Activated CD4-positive, alpha-beta T cell treated with anti-CD3 and anti-CD28 coated beads, Interleukin-2, amount 10 ng/mL, durations not matched to agents 7 days and 5 days (primary cell): ENCODE results near the gene MAVS. TPM values are rescaled to one million over a fixed set of nuclear protein-coding genes. Genes with fewer than 3 reads are reported as not detected.
"Not testable (repeated sequence)": the region's sequence is repeated elsewhere in the genome, so short reads cannot be mapped to it uniquely, and the experiment has no call there.

ENCODE experiments used
- CTCF ChIA-PET: fragments of 350-600 bp; sonication (Branson Sonifier 250); formaldehyde crosslinking; loops from one replicate; lab custom pipeline; 2021; ENCODE audit warnings: antibody characterized with exemption; lab: Charles Lee
- POLR2A ChIA-PET: fragments of 350-600 bp; sonication (Branson Sonifier 250); formaldehyde crosslinking; loops from one replicate; lab custom pipeline; 2021; ENCODE audit warnings: antibody characterized with exemption; lab: Charles Lee
- DNase-seq: peaks from one replicate; pipeline ENCODE4 v3.0.0-alpha.2; 2020
- H3K27ac Mint-ChIP-seq: one replicate; pipeline ENCODE4 v1.8.0; 2021; ENCODE audit warnings: mild to moderate bottlenecking, moderate library complexity, mixed read lengths
- H3K27me3 Mint-ChIP-seq: one replicate; pipeline ENCODE4 v1.8.0; 2021; ENCODE audit warnings: mixed read lengths
- H3K36me3 Mint-ChIP-seq: one replicate; pipeline ENCODE4 v1.8.0; 2021; ENCODE audit warnings: low read depth, mixed read lengths
- H3K4me1 Mint-ChIP-seq: one replicate; pipeline ENCODE4 v1.8.0; 2021; ENCODE audit warnings: mixed read lengths
- H3K4me3 Mint-ChIP-seq: one replicate; pipeline ENCODE4 v1.8.0; 2021; ENCODE audit warnings: mild to moderate bottlenecking, moderate library complexity, mixed read lengths
- H3K9me3 Mint-ChIP-seq: one replicate; pipeline ENCODE4 v1.8.0; 2021; ENCODE audit warnings: mixed read lengths
- total RNA-seq, 2 experiments: library from RNA; stranded (reverse); gene quantifications; one replicate each; pipeline ENCODE4 v1.2.3, GENCODE V29; 2021

The MAVS gene
- total RNA-seq, 2 experiments from 2014 or later = 34.8 to 36.4 TPM

DNA sequence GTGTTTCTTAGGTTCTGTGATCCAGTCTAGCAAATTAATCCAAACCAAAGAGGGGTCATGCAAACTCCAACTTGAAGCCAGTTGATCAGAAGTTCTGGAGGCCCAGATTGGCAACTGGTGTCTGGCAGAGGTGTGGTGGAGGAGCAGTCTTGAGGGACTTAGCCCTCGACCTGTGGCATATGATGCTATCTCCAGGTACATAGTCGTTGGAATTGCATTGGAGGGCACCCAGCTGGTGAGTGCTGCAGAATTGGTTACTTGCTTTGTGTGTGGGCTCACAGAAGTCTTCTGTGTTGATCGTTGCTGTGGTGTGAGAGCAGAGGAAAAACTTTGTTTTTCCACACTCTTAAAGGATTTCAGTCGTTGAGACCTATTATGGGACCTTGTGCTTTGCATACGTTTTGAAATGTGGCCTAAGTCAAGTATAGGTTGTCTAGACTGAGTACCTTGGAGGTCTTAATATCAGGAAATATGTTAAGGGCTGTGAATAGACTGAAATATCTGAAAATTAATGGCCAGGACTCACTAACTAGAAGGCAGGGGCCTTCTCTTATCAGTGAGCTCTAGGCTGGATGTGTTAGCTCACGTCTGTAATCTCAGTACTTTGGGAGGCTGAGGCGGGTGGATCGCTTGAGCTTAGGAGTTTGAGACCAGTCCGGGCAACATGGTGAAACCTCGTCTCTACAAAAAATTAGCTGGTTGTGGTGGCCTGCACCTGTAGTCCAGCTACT lies 50.4 kb downstream of the MAVS start:
- Mint-ChIP-seq H3K27me3 (no peaks in the 10 kb centered on the region), H3K9me3 (no peaks in the 10 kb centered on the region), H3K4me3 (no peak overlapping the region), H3K36me3 (peaks cover 34% of the 10 kb centered on the region), H3K27ac (peak overlapping the region; percentile 31), H3K4me1 (peaks cover 69% of the 10 kb centered on the region)
- CTCF ChIA-PET = interaction anchor here (0.6 to 1.5 kb wide), 2 partner anchors 86 to 119 kb away, joined by 3 to 4 read pairs; no protein-coding TSS in a partner anchor
- DNase-seq = no peak
- POLR2A ChIA-PET = no interaction called here

DNA sequence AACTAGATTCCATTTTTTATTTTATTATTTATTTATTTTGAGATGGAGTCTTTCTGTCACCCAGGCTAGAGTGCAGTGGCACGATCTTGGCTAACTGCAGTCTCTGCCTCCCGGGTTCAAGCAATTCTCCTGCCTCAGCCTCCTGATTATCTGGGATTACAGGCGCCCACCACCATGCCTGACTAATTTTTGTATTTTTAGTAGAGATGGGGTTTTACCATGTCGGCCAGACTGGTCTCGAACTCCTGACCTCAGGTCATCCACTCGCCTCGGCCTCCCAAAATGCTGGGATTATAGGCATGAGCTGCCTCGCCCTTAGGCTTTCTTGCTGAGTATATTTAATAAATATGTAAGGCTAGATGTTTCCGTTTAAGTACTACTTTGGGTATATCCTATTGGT lies 51.5 kb downstream of the MAVS start:
- H3K27me3 Mint-ChIP-seq, H3K27ac Mint-ChIP-seq, DNase-seq, CTCF ChIA-PET, POLR2A ChIA-PET, H3K4me3 Mint-ChIP-seq, H3K9me3 Mint-ChIP-seq: not testable (repeated sequence)
- peaks cover 24% of the 10 kb centered on the region for H3K36me3 Mint-ChIP-seq
- peaks cover 65% of the 10 kb centered on the region for H3K4me1 Mint-ChIP-seq

- POLR2A ChIA-PET = interaction anchor here (0.6 kb wide), 1 partner anchor 9 kb away, joined by 4 read pairs; no protein-coding TSS in a partner anchor
- H3K9me3 Mint-ChIP-seq = no peaks in the 10 kb centered on the region
- CTCF ChIA-PET = interaction anchor here (0.7 kb wide), 1 partner anchor 233 kb away, joined by 6 read pairs; no protein-coding TSS in a partner anchor
- no peak for DNase-seq
- no peak overlapping the region for H3K4me3 Mint-ChIP-seq
- H3K36me3 Mint-ChIP-seq = peaks cover 21% of the 10 kb centered on the region
- H3K27me3 Mint-ChIP-seq = no peaks in the 10 kb centered on the region
- H3K4me1 Mint-ChIP-seq = peaks cover 61% of the 10 kb centered on the region
- no peak overlapping the region for H3K27ac Mint-ChIP-seq
These were observed 52.0 kb downstream of the MAVS start for GRCh38 chr20:3898639-3899038.

DNA sequence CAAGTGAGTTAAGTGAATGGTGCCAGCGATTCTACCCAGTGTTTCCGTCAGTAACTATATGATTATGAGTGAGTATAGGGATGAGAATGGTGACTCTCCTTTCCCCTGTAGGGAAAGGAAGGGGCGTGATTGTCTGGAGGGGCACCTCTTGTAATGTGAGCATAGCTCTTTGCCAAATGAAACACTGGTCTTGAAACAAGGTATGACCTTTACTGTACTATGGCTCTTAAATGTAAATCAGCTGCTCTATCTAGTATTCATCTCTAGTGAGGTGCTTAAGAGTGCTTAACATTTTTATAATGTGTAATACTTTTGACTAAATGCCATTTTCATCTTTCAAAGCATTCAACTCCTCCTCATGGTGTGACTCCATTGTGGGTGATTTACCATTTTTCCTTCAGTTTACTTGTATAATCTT lies 53.6 kb downstream of the MAVS start:
- no peak overlapping the region for H3K27ac Mint-ChIP-seq
- no peaks in the 10 kb centered on the region for H3K9me3 Mint-ChIP-seq
- ChIA-PET CTCF (interaction anchor here (1.8 kb wide), 1 partner anchor 26 kb away, joined by 3 read pairs; no protein-coding TSS in a partner anchor), POLR2A (interaction anchor here (0.7 kb wide), 1 partner anchor 1137 kb away, joined by 4 read pairs; no protein-coding TSS in a partner anchor)
- no peak overlapping the region for H3K4me3 Mint-ChIP-seq
- peaks cover 19% of the 10 kb centered on the region for H3K36me3 Mint-ChIP-seq
- DNase-seq = no peak
- H3K4me1 Mint-ChIP-seq = peaks cover 61% of the 10 kb centered on the region
- H3K27me3 Mint-ChIP-seq = no peaks in the 10 kb centered on the region

- Mint-ChIP-seq H3K27ac (peak overlapping the region; percentile 66), H3K9me3 (no peaks in the 10 kb centered on the region), H3K36me3 (peaks cover 16% of the 10 kb centered on the region), H3K4me3 (no peak overlapping the region), H3K27me3 (no peaks in the 10 kb centered on the region), H3K4me1 (peaks cover 57% of the 10 kb centered on the region)
- CTCF ChIA-PET = interaction anchor here (0.6 to 1.8 kb wide), 3 partner anchors 18 to 1128 kb away, joined by 3 to 7 read pairs (median 3); no protein-coding TSS in a partner anchor
- POLR2A ChIA-PET = interaction anchor here (0.6 to 0.7 kb wide), 2 partner anchors 23 to 1138 kb away, joined by 3 to 4 read pairs; no protein-coding TSS in a partner anchor
- DNase-seq = no peak
These were observed 54.5 kb downstream of the MAVS start for GRCh38 chr20:3901028-3901705.

GRCh38 chr20:3901706-3902440 lies 55.2 kb downstream of the MAVS start:
- DNase-seq = no peak
- Mint-ChIP-seq H3K4me3 (no peak overlapping the region), H3K9me3 (no peaks in the 10 kb centered on the region), H3K36me3 (peaks cover 12% of the 10 kb centered on the region), H3K27me3 (no peaks in the 10 kb centered on the region), H3K27ac (peak overlapping the region; percentile 66), H3K4me1 (peaks cover 57% of the 10 kb centered on the region)
- ChIA-PET CTCF (interaction anchor here (0.6 to 1.8 kb wide), 3 partner anchors 18 to 1129 kb away, joined by 3 to 7 read pairs (median 3); no protein-coding TSS in a partner anchor), POLR2A (interaction anchor here (0.6 kb wide), 1 partner anchor 24 kb away, joined by 3 read pairs; no protein-coding TSS in a partner anchor)

DNA sequence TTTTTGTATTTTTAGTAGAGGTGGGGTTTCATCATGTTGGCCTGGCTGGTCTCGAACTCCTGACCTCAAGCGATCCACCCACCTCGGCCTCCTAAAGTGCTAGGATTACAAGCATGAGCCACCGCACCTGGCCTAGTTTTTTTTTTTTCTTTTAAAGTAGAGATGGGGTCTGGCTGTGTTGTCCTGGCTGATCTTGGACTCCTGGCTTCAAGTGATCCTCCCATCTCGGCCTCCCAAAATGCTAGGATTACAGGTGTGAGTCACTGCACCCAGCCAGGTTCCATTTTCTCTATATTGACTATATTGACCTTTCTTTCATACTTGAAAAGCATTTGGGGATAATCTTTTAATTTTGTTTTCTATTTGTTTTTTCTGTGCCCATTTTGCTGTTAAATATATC lies 55.8 kb downstream of the MAVS start:
- no peak overlapping the region for H3K27ac Mint-ChIP-seq
- H3K4me1 Mint-ChIP-seq = peaks cover 57% of the 10 kb centered on the region
- H3K9me3 Mint-ChIP-seq = no peaks in the 10 kb centered on the region
- DNase-seq = no peak
- ChIA-PET POLR2A (interaction anchor here (0.6 kb wide), 1 partner anchor 67 kb away, joined by 4 read pairs; no protein-coding TSS in a partner anchor), CTCF (interaction anchor here (0.6 to 1.0 kb wide), 2 partner anchors 116 to 1659 kb away, joined by 3 to 4 read pairs; partner anchors contain the start of gene CENPB)
- H3K36me3 Mint-ChIP-seq = peaks cover 11% of the 10 kb centered on the region
- H3K4me3 Mint-ChIP-seq = no peak overlapping the region
- H3K27me3 Mint-ChIP-seq = no peaks in the 10 kb centered on the region

- no peak for DNase-seq
- ChIA-PET CTCF (no interaction called here), POLR2A (no interaction called here)
- Mint-ChIP-seq H3K27ac (no peak overlapping the region), H3K4me3 (no peak overlapping the region), H3K4me1 (peaks cover 65% of the 10 kb centered on the region), H3K27me3 (no peaks in the 10 kb centered on the region), H3K9me3 (no peaks in the 10 kb centered on the region), H3K36me3 (peaks cover 28% of the 10 kb centered on the region)
These were observed 57.6 kb downstream of the MAVS start for GRCh38 chr20:3904224-3904623.

DNA sequence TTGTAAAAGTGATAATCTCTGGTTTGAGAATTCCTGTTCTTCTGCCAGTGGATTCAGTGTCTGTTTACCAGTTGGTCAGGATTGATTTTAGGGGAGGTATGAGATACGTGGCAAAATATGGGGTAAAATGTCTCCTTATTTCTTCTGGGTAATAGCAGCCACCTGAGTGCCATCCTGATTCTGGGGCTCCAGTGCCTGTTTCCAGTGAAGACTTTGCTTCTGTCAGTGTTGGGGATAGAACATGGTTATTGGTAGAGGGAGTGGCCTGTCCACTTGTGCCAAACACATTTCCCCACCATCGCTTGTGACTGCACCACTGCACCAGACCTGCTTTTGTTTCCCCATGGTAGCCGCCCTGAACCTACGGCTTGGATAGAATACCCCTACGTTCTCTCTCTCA lies 58.2 kb downstream of the MAVS start:
- peaks cover 31% of the 10 kb centered on the region for H3K36me3 Mint-ChIP-seq
- no peak overlapping the region for H3K4me3 Mint-ChIP-seq
- POLR2A ChIA-PET = no interaction called here
- no peak overlapping the region for H3K27ac Mint-ChIP-seq
- H3K9me3 Mint-ChIP-seq = no peaks in the 10 kb centered on the region
- no peak for DNase-seq
- H3K27me3 Mint-ChIP-seq = no peaks in the 10 kb centered on the region
- CTCF ChIA-PET = no interaction called here
- H3K4me1 Mint-ChIP-seq = peaks cover 62% of the 10 kb centered on the region

DNA sequence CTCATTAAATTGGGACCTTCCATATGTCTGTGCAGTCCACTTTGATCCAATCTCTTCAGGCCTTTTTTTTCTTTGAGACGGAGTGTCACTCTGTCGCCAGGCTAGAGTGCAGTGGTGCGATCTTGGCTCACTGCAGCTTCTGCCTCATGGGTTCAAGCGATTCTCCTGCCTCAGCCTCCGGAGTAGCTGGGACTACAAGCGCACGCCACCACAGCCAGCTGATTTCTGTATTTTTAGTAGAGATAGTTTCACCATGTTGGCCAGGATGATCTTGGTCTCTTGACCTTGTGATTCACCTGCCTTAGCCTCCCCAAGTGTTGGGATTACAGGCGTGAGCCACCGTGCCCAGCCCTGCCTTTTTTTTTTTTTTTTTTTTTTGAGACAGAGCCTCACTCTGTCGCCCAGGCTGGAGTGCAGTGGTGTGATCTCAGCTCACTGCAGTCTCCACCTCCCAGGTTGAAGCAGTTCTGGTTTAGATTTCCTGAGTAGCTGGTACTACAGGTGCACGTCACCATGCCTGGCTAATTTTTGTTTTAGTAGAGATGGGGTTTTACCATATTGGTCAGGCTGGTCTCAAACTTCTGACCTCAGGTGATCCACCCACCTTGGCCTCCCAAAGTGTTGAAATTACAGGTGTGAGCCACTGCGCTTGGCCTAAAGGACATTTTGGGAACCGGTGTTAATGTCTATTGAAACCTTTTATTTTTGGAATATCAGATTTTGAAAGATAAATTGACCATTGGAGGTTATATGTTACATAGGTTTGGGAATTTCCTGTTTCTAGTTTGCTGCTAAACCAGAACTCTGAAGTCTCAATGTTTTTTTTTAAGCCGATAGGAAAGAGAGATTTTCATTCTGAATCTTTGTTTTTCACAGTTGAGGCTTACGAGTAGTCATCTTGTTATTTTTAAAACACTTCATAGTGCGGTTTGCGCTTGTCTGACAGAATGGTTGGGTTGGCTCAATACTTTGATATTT lies 60.4 kb downstream of the MAVS start:
- H3K36me3 Mint-ChIP-seq = peaks cover 46% of the 10 kb centered on the region
- CTCF ChIA-PET = interaction anchor here (1.0 to 1.5 kb wide), 4 partner anchors 10 to 164 kb away, joined by 3 to 7 read pairs (median 4); no protein-coding TSS in a partner anchor
- H3K27me3 Mint-ChIP-seq, H3K9me3 Mint-ChIP-seq: not testable (repeated sequence)
- peak overlapping the region; percentile 30 for H3K4me3 Mint-ChIP-seq
- peaks cover 49% of the 10 kb centered on the region for H3K4me1 Mint-ChIP-seq
- peak overlapping the region; percentile 68 for H3K27ac Mint-ChIP-seq
- DNase-seq = peak; percentile 51
- POLR2A ChIA-PET = interaction anchor here (0.6 to 0.7 kb wide), 2 partner anchors 8 to 940 kb away, joined by 3 to 4 read pairs; no protein-coding TSS in a partner anchor

GRCh38 chr20:3908667-3909066 lies 62.0 kb downstream of the MAVS start:
- CTCF ChIA-PET = interaction anchor here (1.2 kb wide), 1 partner anchor 52 kb away, joined by 3 read pairs; no protein-coding TSS in a partner anchor
- POLR2A ChIA-PET = no interaction called here
- no peaks in the 10 kb centered on the region for H3K9me3 Mint-ChIP-seq
- DNase-seq = no peak
- H3K4me3 Mint-ChIP-seq = no peak overlapping the region
- H3K36me3 Mint-ChIP-seq = peaks cover 59% of the 10 kb centered on the region
- no peak overlapping the region for H3K27ac Mint-ChIP-seq
- no peaks in the 10 kb centered on the region for H3K27me3 Mint-ChIP-seq
- H3K4me1 Mint-ChIP-seq = peaks cover 44% of the 10 kb centered on the region
